Parathyroid adenoma (tissue), 2 donors: ENCODE results near the gene MED13L.

Source experiments
- H2AFZ ChIP-seq: fragments of 300-600 bp; sonication (generic); one replicate; pipeline ENCODE4 v1.7.0; 2017; ENCODE audit warnings: antibody characterized with exemption, mild to moderate bottlenecking
- H3K27ac ChIP-seq: fragments of 300-600 bp; sonication (generic); one replicate; pipeline ENCODE4 v1.7.0; 2017
- H3K27me3 ChIP-seq: fragments of 300-600 bp; sonication (generic); one replicate; pipeline ENCODE4 v1.7.0; 2017; ENCODE audit warnings: low read length; ENCODE audit not compliant: control insufficient read depth, insufficient read depth
- H3K36me3 ChIP-seq: fragments of 300-600 bp; sonication (generic); one replicate; pipeline ENCODE4 v1.7.0; 2017; ENCODE audit warnings: low read length; ENCODE audit not compliant: control insufficient read depth, insufficient read depth
- H3K4me1 ChIP-seq: fragments of 300-600 bp; sonication (generic); one replicate; pipeline ENCODE4 v1.7.0; 2017; ENCODE audit warnings: control low read depth
- H3K4me2 ChIP-seq: fragments of 300-600 bp; sonication (generic); one replicate; pipeline ENCODE4 v1.7.0; 2017; ENCODE audit warnings: low read length
- H3K4me3 ChIP-seq: fragments of 300-600 bp; sonication (generic); one replicate; pipeline ENCODE4 v1.7.0; 2017; ENCODE audit warnings: low read depth, low read length
- H3K79me2 ChIP-seq: fragments of 300-600 bp; sonication (generic); one replicate; pipeline ENCODE4 v1.7.0; 2017; ENCODE audit warnings: control low read depth
- H3K9ac ChIP-seq: fragments of 300-600 bp; sonication (generic); one replicate; pipeline ENCODE4 v1.7.0; 2017; ENCODE audit warnings: mild to moderate bottlenecking
- H3K9me3 ChIP-seq: fragments of 300-600 bp; sonication (generic); one replicate; pipeline ENCODE4 v1.7.0; 2017; ENCODE audit warnings: low read length; ENCODE audit not compliant: control insufficient read depth
- TF ChIP-seq, protein P1 (sequence below): fragments of 300-600 bp; sonication (generic); IDR thresholded peaks from one replicate; pipeline ENCODE4 v1.7.0; 2017; ENCODE audit warnings: antibody characterized with exemption, mild to moderate bottlenecking
- donor health status: primary hyperparathyroidism.

MED13L gene

DNA sequence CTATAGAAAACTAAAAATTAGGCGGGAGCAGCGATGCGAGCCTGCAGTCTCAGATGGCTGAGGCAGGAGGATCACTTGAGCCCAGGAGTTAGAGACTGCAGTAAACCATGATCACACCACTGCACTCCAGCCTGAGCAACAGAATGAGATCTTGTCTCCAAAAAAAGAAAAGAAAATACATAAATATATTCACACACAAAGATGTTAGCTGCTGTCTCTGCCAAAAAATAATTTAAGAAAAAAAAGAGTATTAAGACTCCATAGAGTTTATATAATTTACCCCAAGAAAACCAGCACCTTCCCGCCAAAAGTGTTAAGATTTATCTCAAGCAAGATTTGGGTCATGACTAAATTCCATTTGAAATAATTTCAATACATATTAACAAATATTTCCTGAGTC lies 102.6 kb downstream of the MED13L start:
- Histone ChIP-seq H3K79me2 (peaks cover 23% of the 10 kb centered on the region), H3K36me3 (no peaks in the 10 kb centered on the region), H3K9me3 (no peaks in the 10 kb centered on the region), H3K4me2 (no peak overlapping the region), H3K9ac (no peak overlapping the region), H2AFZ (no peak overlapping the region), H3K27me3 (no peaks in the 10 kb centered on the region), H3K4me1 (no peaks in the 10 kb centered on the region), H3K4me3 (no peak overlapping the region), H3K27ac (no peak overlapping the region)
- TF ChIP-seq, protein P1, sequence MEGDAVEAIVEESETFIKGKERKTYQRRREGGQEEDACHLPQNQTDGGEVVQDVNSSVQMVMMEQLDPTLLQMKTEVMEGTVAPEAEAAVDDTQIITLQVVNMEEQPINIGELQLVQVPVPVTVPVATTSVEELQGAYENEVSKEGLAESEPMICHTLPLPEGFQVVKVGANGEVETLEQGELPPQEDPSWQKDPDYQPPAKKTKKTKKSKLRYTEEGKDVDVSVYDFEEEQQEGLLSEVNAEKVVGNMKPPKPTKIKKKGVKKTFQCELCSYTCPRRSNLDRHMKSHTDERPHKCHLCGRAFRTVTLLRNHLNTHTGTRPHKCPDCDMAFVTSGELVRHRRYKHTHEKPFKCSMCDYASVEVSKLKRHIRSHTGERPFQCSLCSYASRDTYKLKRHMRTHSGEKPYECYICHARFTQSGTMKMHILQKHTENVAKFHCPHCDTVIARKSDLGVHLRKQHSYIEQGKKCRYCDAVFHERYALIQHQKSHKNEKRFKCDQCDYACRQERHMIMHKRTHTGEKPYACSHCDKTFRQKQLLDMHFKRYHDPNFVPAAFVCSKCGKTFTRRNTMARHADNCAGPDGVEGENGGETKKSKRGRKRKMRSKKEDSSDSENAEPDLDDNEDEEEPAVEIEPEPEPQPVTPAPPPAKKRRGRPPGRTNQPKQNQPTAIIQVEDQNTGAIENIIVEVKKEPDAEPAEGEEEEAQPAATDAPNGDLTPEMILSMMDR: no peak

DNA sequence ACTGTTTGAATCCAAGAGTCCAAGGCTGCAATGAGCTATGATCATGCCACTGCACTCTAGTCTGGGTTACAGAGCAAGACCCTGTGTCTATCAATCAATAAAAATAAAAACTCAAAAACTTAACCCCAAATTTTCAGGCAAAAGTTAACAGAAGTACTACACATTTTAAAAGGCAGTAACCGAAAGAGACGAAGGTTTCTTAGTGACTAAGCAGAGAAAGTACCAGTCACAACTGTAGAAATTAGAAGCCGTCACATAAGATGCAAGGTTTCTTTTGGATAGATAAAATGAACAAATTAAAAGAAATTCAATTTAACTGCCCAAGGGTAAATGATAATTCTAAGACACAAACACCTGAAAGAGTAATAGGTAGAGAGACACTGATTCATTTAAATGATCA lies 103.5 kb downstream of the MED13L start:
- TF ChIP-seq, protein P1: no peak
- Histone ChIP-seq H3K9ac (no peak overlapping the region), H3K79me2 (peaks cover 23% of the 10 kb centered on the region), H3K36me3 (no peaks in the 10 kb centered on the region), H3K9me3 (no peaks in the 10 kb centered on the region), H2AFZ (no peak overlapping the region), H3K27ac (no peak overlapping the region), H3K27me3 (no peaks in the 10 kb centered on the region), H3K4me1 (no peaks in the 10 kb centered on the region), H3K4me3 (no peak overlapping the region), H3K4me2 (no peak overlapping the region)

DNA sequence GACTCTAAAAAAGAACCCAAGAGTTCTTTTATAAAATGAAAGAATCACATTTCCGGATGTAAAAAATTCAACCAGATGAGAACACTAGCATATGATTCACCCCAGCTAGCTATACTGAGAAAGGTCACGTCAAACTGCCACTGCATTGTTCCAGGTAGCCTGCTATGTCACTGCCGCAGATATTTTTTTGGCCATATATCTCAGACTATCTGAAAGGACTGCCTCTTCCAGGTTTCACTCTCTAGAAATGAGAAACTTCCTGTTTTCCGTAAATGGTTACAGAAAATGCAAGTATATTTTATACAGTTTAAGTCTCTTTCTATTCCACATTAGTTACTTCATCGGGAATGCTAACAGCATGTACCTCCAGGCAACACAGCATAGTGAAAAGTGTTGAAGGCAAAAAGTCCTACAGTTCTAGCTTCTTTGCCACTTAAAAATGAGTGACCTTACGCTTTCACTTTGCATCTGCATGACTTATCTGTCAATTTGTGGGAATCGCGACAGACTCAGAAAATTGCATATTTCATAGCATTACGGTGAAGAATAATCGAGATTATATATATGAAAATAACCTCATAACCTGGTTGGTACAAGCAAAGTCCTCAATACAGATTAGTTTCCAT lies 105.2 kb downstream of the MED13L start:
- Histone ChIP-seq H3K4me1 (no peaks in the 10 kb centered on the region), H3K27ac (no peak overlapping the region), H2AFZ (no peak overlapping the region), H3K4me2 (no peak overlapping the region), H3K4me3 (no peak overlapping the region), H3K27me3 (no peaks in the 10 kb centered on the region), H3K9me3 (no peaks in the 10 kb centered on the region), H3K9ac (no peak overlapping the region), H3K79me2 (peaks cover 27% of the 10 kb centered on the region), H3K36me3 (no peaks in the 10 kb centered on the region)
- TF ChIP-seq, protein P1: no peak

DNA sequence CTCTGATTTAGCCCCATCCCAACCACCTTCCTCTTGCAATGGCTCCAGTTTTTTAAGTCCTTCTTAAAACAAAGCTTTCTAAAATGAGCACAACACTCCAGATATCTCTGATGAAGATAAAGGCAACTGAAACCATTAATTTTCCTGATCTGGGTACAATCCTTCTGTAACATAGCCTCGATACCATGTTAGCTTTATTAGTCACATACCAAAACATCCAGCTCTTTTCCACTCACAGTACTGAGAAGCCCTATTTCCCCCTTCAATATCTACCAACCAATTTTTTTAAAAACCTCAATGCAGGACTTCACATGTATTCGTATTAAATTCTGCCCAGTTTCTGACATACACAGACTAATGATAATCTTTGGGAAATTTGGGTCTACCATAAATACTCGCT lies 105.9 kb downstream of the MED13L start:
- Histone ChIP-seq H3K9me3 (no peaks in the 10 kb centered on the region), H3K27me3 (no peaks in the 10 kb centered on the region), H3K4me1 (no peaks in the 10 kb centered on the region), H3K4me2 (no peak overlapping the region), H3K27ac (no peak overlapping the region), H2AFZ (no peak overlapping the region), H3K79me2 (peaks cover 21% of the 10 kb centered on the region), H3K4me3 (no peak overlapping the region), H3K36me3 (no peaks in the 10 kb centered on the region), H3K9ac (no peak overlapping the region)
- TF ChIP-seq, protein P1: no peak

DNA sequence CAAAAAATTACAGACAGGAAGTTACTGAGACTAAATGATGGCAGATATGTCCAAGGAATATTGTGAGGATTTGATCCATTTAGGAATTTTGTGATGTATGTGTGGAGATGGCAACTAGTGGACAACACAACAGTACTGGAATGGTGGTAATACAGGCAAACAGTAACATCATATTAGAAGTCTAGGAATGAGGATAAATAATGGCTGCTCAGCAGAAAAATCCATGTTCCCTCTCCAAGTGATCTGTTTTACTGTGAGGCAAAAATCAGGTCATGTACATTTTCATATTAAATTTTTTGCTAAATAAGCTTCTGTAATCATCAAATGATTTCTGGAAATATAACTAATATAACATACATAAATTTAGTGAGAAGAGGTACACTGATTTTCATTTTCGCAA lies 108.4 kb downstream of the MED13L start:
- Histone ChIP-seq H3K27me3 (no peaks in the 10 kb centered on the region), H3K4me3 (no peak overlapping the region), H2AFZ (no peak overlapping the region), H3K79me2 (peaks cover 15% of the 10 kb centered on the region), H3K4me1 (no peaks in the 10 kb centered on the region), H3K27ac (no peak overlapping the region), H3K9ac (no peak overlapping the region), H3K36me3 (no peaks in the 10 kb centered on the region), H3K9me3 (no peaks in the 10 kb centered on the region), H3K4me2 (no peak overlapping the region)
- TF ChIP-seq, protein P1: no peak
